SK-MEL-5 (cell line): ENCODE measurements around the gene AMBRA1. TPM values are rescaled to one million over a fixed set of nuclear protein-coding genes. Genes with fewer than 3 reads are reported as not detected.
A peak's percentile ranks its signal among the peaks of the same experiment; 100 is the strongest.
"Not testable (repeated sequence)": the region's sequence is repeated elsewhere in the genome, so short reads cannot be mapped to it uniquely, and the experiment has no call there.

ENCODE experiments used
- DNase-seq: peaks from one replicate; pipeline ENCODE4 v3.0.0-alpha.2; 2016; ENCODE audit warnings: low read depth, low spot score
- in situ Hi-C: cut with HindIII; loops from 2 replicates; pipeline ENCODE4 v1.10.0; 2016; ENCODE audit warnings: low sequenced_read_pairs, high pct_unique_total_duplicates, low pct_unique_long_range_greater_than_20kb
- total RNA-seq: library from RNA; depleted of rRNA; stranded (reverse); fragments of >200 nt; shearing (Covaris generic); gene quantifications from 2 replicates; pipeline ENCODE4 v1.2.3, GENCODE V29; 2014

AMBRA1 gene
- total RNA-seq, 1 experiment from 2014 or later, result 22.2 TPM

DNA sequence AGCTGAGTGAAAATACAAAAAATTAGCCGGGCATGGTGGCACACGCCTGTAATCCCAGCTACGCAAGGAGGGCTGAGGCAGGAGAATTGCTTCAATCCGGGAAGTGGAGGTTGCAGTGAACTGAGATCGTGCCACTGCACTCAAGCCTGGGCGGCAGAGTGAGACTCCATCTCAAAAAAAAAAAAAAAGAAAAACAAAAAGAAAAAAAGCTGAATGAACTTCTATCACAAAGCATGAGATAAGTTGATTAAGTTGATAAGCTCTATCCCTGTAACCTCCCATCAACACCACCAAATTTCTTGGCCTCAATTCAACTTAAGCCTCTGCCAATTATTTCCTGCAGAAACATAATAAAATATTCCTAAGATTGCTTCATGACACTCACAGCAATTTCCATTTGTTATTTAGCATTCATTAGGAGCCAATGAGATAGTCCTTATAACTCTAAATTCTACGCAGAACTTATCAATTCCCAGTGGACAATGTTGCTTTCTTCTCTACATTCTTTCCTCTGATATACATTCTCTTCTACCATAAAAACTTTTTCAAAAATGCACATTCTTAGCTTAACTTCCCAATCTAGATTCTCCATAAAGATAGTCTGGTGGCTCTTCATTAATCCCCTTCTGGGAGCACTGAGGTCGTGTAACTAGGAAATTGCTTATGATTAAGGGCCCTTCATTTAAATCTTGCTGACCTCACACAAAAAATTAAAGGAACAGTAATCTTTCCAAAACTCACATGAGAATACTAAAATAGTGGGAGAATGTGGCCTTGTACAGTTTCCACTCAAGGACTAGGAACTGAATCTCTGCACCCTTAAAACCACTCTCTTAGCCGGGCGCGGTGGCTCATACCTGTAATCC is 2.9 kb downstream of the AMBRA1 start:
- in situ Hi-C loops, result no loop called here
- peak; percentile 24 for DNase-seq

- in situ Hi-C loops, result no loop called here
- no peak for DNase-seq
These were observed 4.9 kb downstream of the AMBRA1 start for GRCh38 chr11:46588915-46589314.

GRCh38 chr11:46588131-46588530 is 5.7 kb downstream of the AMBRA1 start:
- in situ Hi-C loops, result no loop called here
- DNase-seq, result no peak

- DNase-seq, result not testable (repeated sequence)
These were observed 10.3 kb downstream of the AMBRA1 start for GRCh38 chr11:46583513-46583912.

GRCh38 chr11:46582588-46582987 is 11.2 kb downstream of the AMBRA1 start:
- DNase-seq, result no peak
- in situ Hi-C loops, result no loop called here

More at GRCh38 chr11:46583513-46583912, 10.3 kb downstream of the AMBRA1 start:
- in situ Hi-C loops, result not testable (repeated sequence)

DNA sequence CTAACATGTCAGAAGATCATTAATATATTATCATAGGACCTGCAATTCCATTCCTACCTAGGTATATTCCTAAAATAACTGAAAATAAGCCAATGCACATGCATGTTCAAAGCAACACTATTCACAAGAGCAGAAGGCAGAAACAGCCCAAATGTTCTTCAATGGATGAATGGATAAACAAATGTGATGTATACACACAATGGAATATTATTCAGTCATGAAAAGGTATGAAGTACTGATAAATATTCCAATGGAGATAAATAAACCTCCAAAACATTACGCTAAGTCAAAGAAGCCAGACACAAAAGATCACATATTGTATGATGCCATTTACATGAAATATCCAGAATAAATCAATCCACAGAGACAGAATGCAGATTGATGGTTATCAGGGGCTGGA is 16.8 kb downstream of the AMBRA1 start:
- in situ Hi-C loops, result no loop called here
- no peak for DNase-seq

GRCh38 chr11:46574656-46575055 is 19.2 kb downstream of the AMBRA1 start:
- in situ Hi-C loops, result no loop called here

DNA sequence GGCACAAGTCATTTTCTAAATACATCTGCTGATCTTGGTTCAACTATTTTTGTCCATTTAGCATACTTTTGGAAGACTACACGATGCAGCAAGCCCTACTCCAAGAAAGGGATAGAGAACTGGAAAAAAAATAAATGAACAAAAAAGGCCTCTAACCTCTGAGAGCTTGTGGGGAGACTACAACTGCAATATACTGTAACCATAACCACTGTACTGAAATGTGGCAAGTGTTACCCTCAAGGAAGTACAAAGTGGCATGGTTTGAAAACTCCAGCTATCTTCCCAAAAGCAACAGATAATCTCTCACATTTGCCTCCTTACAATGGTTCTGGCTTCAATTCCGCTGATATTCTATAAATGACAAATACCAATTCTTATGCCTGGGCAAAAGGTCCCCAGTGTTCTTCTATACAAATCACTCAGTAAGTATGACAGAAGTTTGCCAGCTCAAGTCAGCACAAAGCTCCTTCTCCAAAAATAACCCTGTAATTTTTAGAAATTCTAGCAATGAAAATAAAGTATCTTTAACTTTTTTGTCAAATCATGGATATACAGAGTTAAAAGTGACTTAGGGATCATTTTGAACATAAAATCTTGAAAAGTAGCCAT is 22.9 kb downstream of the AMBRA1 start:
- in situ Hi-C loops, result no loop called here
- DNase-seq, result no peak

More at GRCh38 chr11:46574656-46575055, 19.2 kb downstream of the AMBRA1 start:
- DNase-seq, result no peak

GRCh38 chr11:46565232-46565840 is 28.5 kb downstream of the AMBRA1 start:
- DNase-seq, result no peak
- in situ Hi-C loops, result no loop called here

DNA sequence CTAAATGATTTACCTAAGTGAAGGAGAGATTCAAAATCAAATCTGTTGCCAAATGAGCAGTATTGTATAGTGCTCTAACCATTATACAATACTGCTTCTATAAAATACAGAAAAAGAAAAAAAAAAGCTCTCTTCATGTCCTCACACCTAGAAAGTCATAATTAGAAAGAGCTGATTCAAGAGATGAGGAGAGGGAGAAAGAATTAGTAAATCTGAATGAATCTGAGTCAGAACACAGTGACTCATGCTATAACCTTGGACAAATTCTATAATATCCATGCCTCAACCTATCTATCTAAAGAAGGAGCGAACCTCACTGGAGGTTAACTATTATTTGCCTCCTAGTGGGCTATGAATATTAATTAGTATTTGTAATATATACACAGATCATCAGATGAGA is 29.4 kb downstream of the AMBRA1 start:
- in situ Hi-C loops, result no loop called here
- DNase-seq, result no peak

DNA sequence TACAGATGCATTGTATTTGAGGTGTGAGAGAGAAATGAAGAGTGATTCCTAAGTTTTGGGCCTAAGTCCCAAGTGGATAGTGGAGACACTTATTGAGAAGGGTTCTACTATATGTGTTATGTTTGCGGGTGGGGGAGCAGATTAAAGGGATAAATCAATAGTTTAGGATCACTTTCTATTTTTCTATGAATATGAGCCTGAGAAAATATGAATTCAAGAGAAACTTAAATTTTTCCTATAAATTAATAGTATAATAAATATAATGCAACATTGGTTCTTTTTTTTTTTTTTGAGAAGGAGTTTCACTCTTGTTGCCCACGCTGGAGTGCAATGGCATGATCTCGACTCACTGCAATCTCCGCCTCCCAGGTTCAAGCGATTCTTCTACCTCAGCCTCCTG is 31.3 kb downstream of the AMBRA1 start:
- in situ Hi-C loops, result no loop called here
- no peak for DNase-seq

DNA sequence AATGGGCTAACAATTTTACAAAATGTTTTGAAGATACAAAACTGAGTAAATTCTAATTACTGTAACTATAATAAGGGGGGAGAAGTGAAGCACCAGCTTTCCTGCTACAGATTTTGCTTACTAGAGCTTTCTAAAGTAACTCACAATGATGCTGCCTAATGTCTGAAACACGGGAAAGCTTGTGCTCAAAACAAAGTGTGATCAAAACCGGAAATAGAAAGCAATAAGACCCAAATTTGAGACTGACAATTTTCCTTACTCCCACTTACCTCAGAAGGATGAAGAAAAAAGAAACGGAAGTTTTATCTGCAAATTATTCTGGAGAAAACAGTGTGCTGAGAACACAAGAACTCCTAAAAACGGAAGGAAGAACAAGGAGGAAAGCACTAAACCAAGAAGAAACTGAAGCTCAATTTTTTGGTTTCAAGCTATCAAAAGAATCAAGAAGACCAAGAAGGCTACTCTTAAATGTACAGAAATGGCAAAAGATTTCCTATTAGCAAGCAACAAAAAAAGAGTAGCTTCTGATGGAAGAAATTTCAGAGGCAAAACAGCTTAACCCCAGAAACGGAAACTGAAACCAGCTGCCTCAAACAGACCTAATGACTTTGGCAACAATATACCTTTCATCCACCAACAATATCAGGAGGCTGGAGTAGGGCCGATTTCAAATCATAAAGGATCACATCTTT is 33.4 kb downstream of the AMBRA1 start:
- DNase-seq, result peak; percentile 59
- in situ Hi-C loops, result no loop called here

DNA sequence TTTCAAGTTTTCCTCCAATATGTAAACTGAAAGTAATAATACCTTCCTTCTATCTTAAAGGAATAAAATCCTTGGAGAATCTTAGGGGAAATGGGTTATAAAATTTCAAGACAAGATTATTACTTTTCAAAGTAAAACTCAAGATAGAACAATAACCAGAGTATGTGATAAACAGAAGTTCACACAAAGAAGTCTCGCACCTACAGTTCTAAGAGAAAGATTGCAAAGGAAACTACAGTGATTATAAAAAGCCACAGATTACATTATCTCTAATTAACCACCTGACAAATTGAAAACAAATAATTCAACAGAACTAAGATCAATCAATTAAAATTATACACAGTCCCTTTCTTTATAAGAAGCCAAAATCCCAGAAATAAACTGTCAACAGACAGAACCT is 34.0 kb downstream of the AMBRA1 start:
- in situ Hi-C loops, result no loop called here
- DNase-seq, result no peak

GRCh38 chr11:46557684-46558151 is 36.1 kb downstream of the AMBRA1 start:
- in situ Hi-C loops, result no loop called here
- no peak for DNase-seq

DNA sequence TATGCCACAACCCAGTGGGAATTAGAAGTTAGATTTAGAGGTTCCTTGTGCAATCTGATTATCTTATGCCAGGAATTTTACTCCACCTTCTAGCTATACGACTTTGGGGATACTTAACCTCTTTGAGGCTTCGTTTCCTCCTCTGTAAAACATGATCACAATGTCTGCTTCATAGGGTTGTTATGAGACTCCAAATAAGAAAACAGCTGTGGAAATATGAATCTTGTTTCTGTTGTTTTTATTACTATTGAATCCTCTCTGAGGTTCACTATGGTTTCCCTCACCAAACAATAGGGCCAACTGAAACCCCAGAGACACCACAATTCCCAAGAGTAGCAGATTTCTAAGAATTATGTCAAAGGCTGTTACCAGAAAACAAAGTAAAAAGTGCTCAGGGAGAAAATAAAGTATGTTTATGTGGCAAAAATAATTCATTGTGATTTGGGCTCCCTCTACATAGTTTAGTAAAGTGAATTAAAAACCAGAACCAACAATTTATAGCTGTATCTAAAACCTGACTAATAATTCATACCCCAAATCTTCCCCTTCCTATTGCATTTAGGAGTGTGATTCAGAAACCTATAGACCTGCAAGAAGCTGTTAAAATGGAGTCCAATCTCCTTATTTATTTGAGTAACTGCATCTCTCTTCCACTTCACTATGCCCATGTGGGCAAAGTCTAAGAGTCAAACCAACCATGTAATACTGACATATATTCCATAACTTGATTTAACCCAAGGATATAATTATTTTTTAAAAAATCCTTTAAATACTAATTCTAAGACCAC is 38.4 kb downstream of the AMBRA1 start:
- DNase-seq, result peak; percentile 28
- in situ Hi-C loops, result no loop called here

DNA sequence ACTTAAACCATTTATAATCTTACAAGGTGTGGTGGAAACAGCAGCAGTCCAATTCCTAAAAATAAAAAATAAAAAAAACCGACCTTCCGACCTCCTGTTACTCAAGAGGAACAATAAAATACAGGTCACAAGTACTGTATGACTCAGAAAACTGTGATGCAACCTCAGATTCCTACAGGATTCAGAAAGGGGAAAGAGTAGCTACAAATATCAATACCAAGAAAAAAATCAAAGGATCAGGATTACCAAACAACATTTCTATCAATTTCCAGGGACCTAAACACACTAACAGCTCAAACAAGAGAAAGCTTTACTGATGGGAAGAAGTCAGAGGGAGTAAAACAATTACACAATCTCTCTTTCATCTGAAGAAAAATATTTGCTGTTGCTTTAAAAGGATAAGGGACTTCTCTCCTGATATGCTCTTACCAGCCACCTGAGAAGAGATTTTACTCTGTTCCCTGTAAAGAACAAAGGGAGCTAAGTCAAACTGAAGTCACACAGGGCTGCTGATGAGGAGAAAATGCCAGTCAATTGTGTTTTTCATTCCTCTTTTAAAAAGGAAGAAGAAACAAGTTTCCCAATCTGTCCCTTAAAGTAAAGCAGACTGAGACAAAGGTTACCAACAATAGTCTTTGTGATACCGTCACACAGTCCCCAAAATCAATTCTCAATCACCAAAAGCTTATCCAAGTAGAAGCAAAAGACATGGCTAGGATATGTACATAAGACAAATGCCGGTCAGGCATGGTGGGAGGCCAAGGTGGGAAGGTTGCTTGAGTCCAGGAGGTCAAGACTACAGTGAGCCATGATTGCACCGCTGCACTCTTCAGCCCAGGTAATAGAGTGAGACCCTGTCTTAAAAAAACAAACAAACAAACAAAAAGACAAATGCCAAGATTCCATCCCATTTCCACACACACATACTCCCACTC is 39.3 kb downstream of the AMBRA1 start:
- in situ Hi-C loops, result no loop called here
- DNase-seq, result peak; percentile 77
